Vagina (tissue), 2 donors: Measurements from ENCODE around the gene TM6SF1. TPM values are rescaled to one million over a fixed set of nuclear protein-coding genes. Genes with fewer than 3 reads are reported as not detected.
A peak's percentile ranks its signal among the peaks of the same experiment; 100 is the strongest.

Experiments
- DNase-seq, 2 donors: peaks; one replicate each; pipeline ENCODE4 v3.0.0-alpha.2; 2017; ENCODE audit errors: extremely low spot score in 2 of 2
- H3K27ac ChIP-seq: fragments of 200-600 bp; sonication (generic); one replicate; pipeline ENCODE4 v1.5.1; 2019
- H3K27me3 ChIP-seq: fragments of 200-600 bp; sonication (generic); one replicate; pipeline ENCODE4 v1.5.1; 2019
- H3K36me3 ChIP-seq, 2 donors: fragments of 200-600 bp; sonication (generic); one replicate each; pipeline ENCODE4 v1.5.1; 2017 to 2019
- H3K4me1 ChIP-seq: fragments of 200-600 bp; sonication (generic); one replicate; pipeline ENCODE4 v1.5.1; 2019
- H3K4me3 ChIP-seq, 2 donors: fragments of 200-600 bp; sonication (generic); 1 replicate in 1 of 2; 2 replicates in 1 of 2; pipeline ENCODE4 v1.5.1; 2016 to 2019
- H3K9me3 ChIP-seq: fragments of 200-600 bp; sonication (generic); one replicate; pipeline ENCODE4 v1.5.1; 2019
- CTCF ChIP-seq, 3 experiments: fragments of 450-650 bp in 2 of 3; fragments of 200-600 bp in 1 of 3; sonication (generic) in 1 of 3; IDR thresholded peaks; one replicate each; pipeline ENCODE4 v1.5.1; 2017 to 2019; ENCODE audit warnings: antibody characterized with exemption in 3 of 3, mild to moderate bottlenecking in 2 of 3, moderate library complexity in 2 of 3
- POLR2A ChIP-seq, 2 donors: fragments of 450-650 bp; IDR thresholded peaks; one replicate each; pipeline ENCODE4 v1.6.1; 2017; ENCODE audit warnings: antibody characterized with exemption in 2 of 2, mild to moderate bottlenecking in 2 of 2, moderate library complexity in 2 of 2
- POLR2AphosphoS5 ChIP-seq, 2 donors: sonication (generic); formaldehyde crosslinking; IDR thresholded peaks; one replicate each; pipeline ENCODE4 v1.9.0; 2017; ENCODE audit warnings: antibody characterized with exemption in 2 of 2, mild to moderate bottlenecking in 2 of 2, low read depth in 1 of 2; ENCODE audit not compliant: insufficient read depth in 1 of 2
- intact Hi-C: fragments of 100-400 bp; cut with DNase I; formaldehyde crosslinking; loops from one replicate; pipeline ENCODE4 v1.15.1; 2023
- total RNA-seq: library from RNA; depleted of rRNA; stranded (reverse); fragments of >200 nt; gene quantifications from one replicate; pipeline ENCODE4 v1.2.3, GENCODE V29; 2016

The TM6SF1 gene
- 3.9 TPM for total RNA-seq

DNA sequence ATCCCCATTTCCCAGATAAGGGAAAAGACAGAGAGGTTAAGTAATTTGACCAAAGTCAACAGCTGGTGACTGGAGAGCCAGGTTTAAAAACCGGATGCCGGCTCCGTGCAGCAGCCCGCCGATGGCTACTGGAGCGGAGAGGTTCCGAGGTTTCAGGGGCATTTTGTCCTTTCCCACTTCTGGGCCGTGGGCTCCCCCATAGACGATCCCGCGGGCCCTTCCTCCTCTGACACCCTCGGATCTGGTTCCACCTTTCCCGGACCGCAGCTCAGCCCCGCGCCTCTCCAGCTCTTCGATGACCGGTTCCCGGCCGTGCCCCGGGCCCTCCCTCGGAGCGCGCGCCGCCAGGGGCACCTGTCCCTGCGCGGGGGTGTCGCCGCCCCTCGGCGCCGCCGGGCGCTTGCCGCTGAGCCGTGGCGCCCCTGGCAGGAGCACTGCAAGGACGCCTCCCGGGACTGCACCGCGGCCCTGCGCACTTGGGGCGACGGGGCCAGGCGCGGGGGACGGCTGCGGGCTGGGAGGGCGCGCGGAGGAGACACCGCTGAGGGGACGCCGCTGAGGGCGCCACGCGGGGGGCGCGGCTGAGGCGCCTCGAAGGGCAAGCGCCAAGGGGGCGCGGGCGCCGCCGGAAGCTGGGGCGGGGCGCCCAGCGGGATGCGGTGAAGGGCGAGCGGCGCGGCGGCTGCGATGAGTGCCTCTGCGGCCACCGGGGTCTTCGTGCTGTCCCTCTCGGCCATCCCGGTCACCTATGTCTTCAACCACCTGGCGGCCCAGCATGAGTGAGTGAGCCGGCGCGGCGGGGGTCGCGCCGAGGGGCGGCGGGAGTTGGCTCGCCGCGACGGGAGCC lies at the start of gene TM6SF1:
TSS of gene TM6SF1 (plus strand) at position 652 of the 847 bp plus-strand sequence. CDS start at position 688, 36 bp downstream.
- H3K27ac ChIP-seq = no peak within 1 kb of the TSS
- H3K27me3 ChIP-seq = peaks cover 7% of the 10 kb centered on the region
- no peaks in the 10 kb centered on the region for H3K36me3 ChIP-seq
- intact Hi-C loops = no loop called here
- H3K4me1 ChIP-seq = peaks cover 11% of the 10 kb centered on the region
- H3K4me3 ChIP-seq = peak within 1 kb of the TSS; percentile 42 to 52
- TF ChIP-seq POLR2A (IDR thresholded peaks at IDR 0.05) (no peak), POLR2AphosphoS5 (IDR thresholded peaks at IDR 0.05; ENCODE audit: insufficient read depth in 1 of 2, low read depth in 1 of 2) (no peak), CTCF (IDR thresholded peaks at IDR 0.05) (no peak)
- H3K9me3 ChIP-seq = no peaks in the 10 kb centered on the region
- DNase-seq = no peak

GRCh38 chr15:83057696-83058376 lies 49.6 kb upstream of the TM6SF1 start:
- intact Hi-C loops = no loop called here
- Histone ChIP-seq H3K4me1 (peaks cover 29% of the 10 kb centered on the region), H3K4me3 (no peak overlapping the region), H3K36me3 (peaks cover 0 to 17% of the 10 kb centered on the region in 2 donors), H3K27ac (no peak overlapping the region), H3K27me3 (no peaks in the 10 kb centered on the region), H3K9me3 (no peaks in the 10 kb centered on the region)
- DNase-seq = no peak
- TF ChIP-seq POLR2A (IDR thresholded peaks at IDR 0.05) (no peak), POLR2AphosphoS5 (IDR thresholded peaks at IDR 0.05; ENCODE audit: insufficient read depth in 1 of 2, low read depth in 1 of 2) (no peak), CTCF (IDR thresholded peaks at IDR 0.05) (no peak)

- H3K27ac ChIP-seq = no peak overlapping the region
- H3K4me3 ChIP-seq = no peak overlapping the region
- H3K36me3 ChIP-seq = no peaks in the 10 kb centered on the region
- intact Hi-C loops = no loop called here
- H3K9me3 ChIP-seq = no peaks in the 10 kb centered on the region
- no peak for DNase-seq
- no peaks in the 10 kb centered on the region for H3K27me3 ChIP-seq
- peaks cover 62% of the 10 kb centered on the region for H3K4me1 ChIP-seq
- TF ChIP-seq POLR2AphosphoS5 (IDR thresholded peaks at IDR 0.05; ENCODE audit: insufficient read depth in 1 of 2, low read depth in 1 of 2) (no peak), POLR2A (IDR thresholded peaks at IDR 0.05) (no peak), CTCF (IDR thresholded peaks at IDR 0.05) (no peak)
Observed at GRCh38 chr15:83061680-83062079, 45.8 kb upstream of the TM6SF1 start.

- DNase-seq = no peak
- intact Hi-C loops = no loop called here
- Histone ChIP-seq H3K9me3 (no peaks in the 10 kb centered on the region), H3K4me1 (peaks cover 61% of the 10 kb centered on the region), H3K27ac (no peak overlapping the region), H3K36me3 (no peaks in the 10 kb centered on the region), H3K27me3 (no peaks in the 10 kb centered on the region), H3K4me3 (no peak overlapping the region)
- TF ChIP-seq CTCF (IDR thresholded peaks at IDR 0.05) (no peak), POLR2AphosphoS5 (IDR thresholded peaks at IDR 0.05; ENCODE audit: insufficient read depth in 1 of 2, low read depth in 1 of 2) (no peak), POLR2A (IDR thresholded peaks at IDR 0.05) (no peak)
Observed at GRCh38 chr15:83062768-83063180, 44.7 kb upstream of the TM6SF1 start.
